GM19455 (cell line): ENCODE measurements around the gene INPP5F.
"Not testable (repeated sequence)": the region's sequence is repeated elsewhere in the genome, so short reads cannot be mapped to it uniquely, and the experiment has no call there.

Experiments used
- ATAC-seq: cut with Tn5 transposase; IDR thresholded peaks from one replicate; pipeline ENCODE4 v1.9.1; 2021; ENCODE audit not compliant: unreplicated experiment

INPP5F gene

GRCh38 chr10:119740096-119740495 is 14.2 kb downstream of the INPP5F start:
- no peak for ATAC-seq

- ATAC-seq, result no peak
Observed at GRCh38 chr10:119742947-119743648, 17.2 kb downstream of the INPP5F start.

DNA sequence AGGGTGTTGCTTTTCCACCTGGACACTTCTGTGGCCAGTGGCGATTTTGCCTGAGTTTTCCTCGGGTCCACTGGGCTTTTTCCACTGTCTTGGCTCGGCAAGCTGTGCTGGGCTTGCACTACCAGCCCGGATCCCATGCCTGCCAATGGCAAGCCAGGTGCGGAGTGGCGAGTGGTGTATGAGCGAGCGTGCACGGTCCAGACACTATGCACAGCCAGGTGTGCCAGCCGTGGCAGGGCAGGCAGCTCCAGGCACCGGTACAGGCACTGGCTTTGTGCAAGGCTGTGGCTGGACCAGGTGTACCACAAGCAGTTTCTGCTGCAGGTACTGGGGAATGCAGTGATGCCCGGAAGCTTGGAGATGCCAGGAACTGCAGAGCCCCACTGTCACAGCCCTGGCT is 22.1 kb downstream of the INPP5F start:
- ATAC-seq, result no peak

DNA sequence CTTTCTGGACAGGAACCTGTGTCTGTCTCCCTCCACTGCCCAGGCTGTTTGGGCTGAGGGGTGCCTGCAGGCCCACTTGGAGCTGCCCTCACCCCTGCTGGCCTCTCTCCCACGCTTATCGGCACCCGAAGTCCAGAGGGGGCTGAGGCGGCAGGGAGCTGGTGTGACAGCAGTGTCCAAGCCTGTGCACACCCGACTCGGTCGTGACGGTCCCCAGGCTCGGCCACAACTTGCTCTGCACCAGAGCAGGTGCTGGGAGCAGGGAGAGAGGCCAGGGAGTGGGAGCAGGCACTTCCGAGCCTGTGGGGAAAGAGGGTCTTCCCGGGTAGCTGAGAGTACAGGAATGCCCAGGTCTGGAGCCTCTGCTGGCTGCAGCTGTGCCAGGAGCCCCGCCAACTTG is 23.0 kb downstream of the INPP5F start:
- no peak for ATAC-seq

GRCh38 chr10:119749455-119749854 is 23.6 kb downstream of the INPP5F start:
- ATAC-seq, result no peak

GRCh38 chr10:119750391-119751230 is 24.8 kb downstream of the INPP5F start:
- peak; percentile 95 for ATAC-seq

DNA sequence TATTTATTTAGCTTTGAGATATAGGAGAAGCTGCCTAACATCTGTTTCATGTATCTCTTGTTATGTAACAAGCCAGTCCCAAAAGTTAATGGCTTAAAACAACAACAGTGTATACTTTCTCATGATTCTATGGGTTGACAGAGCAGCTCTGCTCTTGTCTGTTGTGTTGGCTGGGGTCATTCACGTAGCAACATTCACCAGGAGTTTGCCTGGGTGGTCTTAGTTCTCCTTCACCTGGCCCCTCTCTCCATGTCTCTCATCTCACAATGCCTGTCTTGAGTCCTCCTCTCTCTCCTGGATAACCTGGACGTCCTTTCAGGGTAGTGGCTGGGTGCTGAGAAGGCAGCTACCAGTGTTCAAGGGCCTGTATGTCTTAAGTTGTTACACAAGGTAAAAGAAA is 27.5 kb downstream of the INPP5F start:
- ATAC-seq, result no peak

GRCh38 chr10:119754085-119754484 is 28.2 kb downstream of the INPP5F start:
- ATAC-seq, result no peak

GRCh38 chr10:119754936-119755335 is 29.1 kb downstream of the INPP5F start:
- ATAC-seq, result no peak

DNA sequence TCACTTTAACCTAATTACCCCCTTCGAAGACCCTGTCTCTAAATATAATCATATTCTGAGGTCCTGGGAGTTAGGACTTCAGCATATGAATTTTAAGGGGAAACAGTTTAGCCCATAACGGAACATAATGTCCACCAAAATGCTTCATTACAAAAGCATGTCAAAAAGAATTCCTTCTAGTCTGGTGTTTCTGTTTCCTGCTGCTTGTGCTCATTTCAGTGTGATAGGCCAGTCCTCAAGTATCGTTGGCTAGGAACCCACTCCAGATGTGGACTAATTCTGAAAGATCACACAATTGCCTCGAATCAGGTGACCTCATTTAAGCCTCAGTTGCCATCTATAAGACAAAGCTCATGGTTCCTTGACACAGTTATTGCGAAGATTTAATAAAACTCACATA is 29.6 kb downstream of the INPP5F start:
- ATAC-seq, result no peak

DNA sequence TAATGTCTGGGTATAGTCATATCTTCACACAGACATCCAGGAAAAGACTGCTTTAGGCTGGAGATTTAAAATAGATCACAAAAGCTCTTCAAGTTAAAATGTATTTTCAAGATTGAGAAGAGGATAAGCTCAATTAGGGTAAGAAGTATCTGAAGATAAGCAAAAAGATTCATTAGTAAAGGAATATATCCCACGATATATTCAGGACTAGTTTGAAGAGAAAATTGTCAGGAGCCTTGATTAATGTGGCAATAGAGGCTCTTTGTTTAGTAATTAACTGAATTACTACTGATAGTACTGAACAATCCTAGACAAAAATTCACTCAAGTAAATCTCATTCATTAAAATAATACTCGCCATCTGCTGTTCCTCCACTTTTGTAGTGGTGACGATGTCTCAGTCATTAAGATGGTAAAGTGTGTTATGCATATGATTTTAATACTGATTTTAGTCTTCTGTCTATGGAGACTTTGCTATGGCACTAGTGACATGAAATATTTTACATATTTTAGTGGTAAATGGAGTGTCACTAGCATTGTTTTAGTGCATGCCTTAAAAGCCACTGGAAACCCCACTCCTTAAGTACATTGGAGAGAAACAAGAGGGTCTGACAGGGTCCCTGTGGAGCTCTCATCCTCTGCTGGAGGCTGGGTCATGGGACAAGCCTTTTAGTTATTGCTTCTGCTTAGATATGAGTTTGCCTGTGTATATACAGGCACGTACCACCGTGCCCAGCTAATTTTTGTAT is 32.8 kb downstream of the INPP5F start:
- ATAC-seq, result no peak

DNA sequence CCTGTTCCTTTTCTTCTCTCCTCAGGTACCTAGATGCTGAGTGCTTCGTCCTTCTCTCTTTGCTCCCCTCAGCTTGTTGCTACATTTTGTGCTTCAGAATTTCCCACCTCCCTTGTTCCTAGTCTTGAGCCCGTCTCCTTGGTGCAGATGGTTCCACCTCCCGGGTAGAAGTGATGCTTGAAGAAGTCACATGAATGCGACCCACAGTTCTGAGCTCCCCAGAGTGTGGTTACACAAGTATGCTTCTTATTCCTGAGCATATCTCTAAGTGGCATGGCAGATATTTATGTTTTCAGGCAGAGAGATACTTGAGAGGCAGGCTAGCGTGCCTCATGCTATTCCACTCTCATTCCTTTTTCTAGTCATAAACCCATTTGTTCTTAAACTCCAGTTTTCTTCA is 34.0 kb downstream of the INPP5F start:
- ATAC-seq, result no peak

DNA sequence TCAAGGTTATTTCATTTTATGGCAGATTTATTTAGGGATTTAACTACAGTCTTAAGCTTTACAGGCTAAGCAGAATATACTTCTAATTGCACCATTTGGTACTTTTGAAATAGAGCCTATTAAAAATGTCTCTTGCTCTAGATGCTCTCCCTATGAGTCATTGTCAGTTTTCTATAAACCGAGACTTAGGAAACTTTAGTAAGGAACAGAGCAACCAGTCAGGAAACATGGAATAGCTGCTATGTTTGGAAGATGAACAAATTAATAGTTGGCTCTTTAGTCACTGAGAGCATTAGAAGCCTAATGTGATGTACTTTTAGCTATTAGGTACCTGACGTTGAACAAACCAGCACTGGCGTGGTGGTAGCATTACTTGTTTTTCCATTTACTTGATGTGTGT is 35.3 kb downstream of the INPP5F start:
- ATAC-seq, result no peak

- no peak for ATAC-seq
Observed at GRCh38 chr10:119762035-119762434, 36.2 kb downstream of the INPP5F start.

- ATAC-seq, result no peak
Observed at GRCh38 chr10:119762805-119763798, 37.3 kb downstream of the INPP5F start.

DNA sequence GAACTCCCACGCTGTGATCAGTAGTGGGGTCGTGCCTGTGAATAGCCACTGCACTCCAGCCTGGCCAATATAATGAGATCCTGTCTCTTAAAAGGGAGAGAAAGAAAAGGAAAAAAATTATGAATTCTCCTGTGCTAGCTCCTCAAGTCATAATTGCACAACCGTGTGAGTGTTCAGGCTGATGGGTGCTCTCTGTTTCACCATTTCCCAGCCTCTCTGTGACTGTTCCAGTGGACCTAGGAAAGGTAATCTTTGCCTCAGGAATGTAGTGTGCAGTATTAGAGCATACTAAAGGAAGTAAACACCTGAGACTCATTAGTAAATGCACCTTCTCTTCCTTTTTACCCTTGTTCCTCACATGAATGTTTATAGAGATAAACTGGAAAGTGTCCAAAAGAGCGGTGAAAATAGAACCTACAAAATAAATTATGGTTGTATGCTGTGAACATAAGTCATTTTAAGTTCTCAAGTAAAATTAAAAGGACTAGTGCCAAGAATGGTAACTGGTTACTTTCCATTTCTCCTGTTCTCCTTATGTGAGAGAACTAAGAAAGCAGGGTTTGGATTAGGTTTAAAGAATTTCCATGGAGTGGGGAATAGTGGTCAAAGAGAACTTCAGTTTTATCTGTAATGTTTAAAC is 42.7 kb downstream of the INPP5F start:
- no peak for ATAC-seq

DNA sequence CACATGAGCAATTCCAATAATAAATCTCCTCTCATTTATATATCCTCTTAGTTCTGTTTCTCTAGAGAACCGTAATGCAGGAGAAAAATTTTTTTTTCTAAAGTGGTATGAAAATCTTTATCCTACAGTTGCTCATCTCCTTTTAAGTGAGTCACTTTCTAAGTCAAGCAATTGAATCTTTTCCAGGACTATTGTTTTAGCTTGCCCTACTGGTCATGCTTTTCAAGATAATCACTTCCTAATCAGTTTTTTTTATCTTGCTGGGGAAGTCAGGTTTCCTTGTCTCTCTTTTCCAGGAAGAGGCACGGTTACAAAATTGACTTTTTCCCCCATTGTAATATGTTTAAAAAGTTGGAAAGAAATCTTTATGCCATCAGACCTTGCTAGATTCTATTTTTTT is 44.0 kb downstream of the INPP5F start:
- no peak for ATAC-seq

DNA sequence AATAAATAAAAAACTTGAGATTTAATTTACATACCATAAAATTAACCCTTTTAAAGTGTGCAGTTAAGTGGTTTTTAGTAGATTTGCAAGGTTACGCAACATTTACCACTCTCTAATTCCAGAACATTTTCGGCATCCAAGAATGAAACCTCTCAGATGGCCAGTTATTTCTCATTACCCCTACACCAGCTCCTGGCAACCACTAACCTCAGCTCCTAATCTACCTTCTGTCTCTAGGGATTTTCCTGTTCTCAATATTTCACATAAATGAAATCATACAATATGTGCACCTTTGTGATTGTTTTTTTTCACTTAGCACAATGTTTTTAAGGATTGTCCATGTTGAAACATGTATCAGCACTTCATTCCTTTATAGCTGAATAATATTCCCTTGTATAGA is 45.1 kb downstream of the INPP5F start:
- ATAC-seq, result no peak

DNA sequence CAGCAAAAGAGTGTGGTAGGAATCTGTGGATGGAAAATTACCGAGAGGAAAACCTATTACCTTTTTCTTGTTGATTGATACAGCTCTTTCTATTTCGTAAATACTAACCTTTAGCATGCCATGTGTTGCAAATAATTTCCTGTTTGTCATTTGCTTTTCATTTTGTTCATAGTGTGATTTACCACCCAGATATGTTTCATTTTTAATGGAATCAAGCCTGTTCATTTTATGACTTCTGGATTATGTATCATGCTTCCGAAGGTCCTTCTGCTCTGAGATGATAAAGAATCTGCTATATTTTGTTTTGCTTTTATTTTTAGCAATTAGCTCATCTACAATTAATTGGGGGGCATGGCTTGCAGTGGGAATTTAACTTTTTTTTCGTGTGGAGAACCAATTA is 46.5 kb downstream of the INPP5F start:
- no peak for ATAC-seq

GRCh38 chr10:119773041-119773440 is 47.2 kb downstream of the INPP5F start:
- ATAC-seq, result not testable (repeated sequence)
